Measurements from ENCODE around the gene KRT33B. TPM values are rescaled to one million over a fixed set of nuclear protein-coding genes. Genes with fewer than 3 reads are reported as not detected.

Gene KRT33B
- total and polyA plus RNA-seq, 2 donors (not counting 1 experiment from before 2014, with no cell fraction given), result not detected

GRCh38 chr17:41343029-41343428 is 26.6 kb downstream of the KRT33B start:
- peaks cover 10% of the 10 kb centered on the region for H3K27me3 ChIP-seq (ENCODE audit: control insufficient read depth, insufficient read depth, low read length)
- TF ChIP-seq, protein P1, sequence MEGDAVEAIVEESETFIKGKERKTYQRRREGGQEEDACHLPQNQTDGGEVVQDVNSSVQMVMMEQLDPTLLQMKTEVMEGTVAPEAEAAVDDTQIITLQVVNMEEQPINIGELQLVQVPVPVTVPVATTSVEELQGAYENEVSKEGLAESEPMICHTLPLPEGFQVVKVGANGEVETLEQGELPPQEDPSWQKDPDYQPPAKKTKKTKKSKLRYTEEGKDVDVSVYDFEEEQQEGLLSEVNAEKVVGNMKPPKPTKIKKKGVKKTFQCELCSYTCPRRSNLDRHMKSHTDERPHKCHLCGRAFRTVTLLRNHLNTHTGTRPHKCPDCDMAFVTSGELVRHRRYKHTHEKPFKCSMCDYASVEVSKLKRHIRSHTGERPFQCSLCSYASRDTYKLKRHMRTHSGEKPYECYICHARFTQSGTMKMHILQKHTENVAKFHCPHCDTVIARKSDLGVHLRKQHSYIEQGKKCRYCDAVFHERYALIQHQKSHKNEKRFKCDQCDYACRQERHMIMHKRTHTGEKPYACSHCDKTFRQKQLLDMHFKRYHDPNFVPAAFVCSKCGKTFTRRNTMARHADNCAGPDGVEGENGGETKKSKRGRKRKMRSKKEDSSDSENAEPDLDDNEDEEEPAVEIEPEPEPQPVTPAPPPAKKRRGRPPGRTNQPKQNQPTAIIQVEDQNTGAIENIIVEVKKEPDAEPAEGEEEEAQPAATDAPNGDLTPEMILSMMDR (conservative IDR thresholded peaks at IDR 0.05 in 1 of 2, IDR thresholded peaks at IDR 0.05 in 1 of 2; ENCODE audit: low read depth in 1 of 2, low read length in 2 of 2), result no peak
- H3K4me1 ChIP-seq (ENCODE audit: control insufficient read depth, extremely low read depth, insufficient read depth, low read length), result no peaks in the 10 kb centered on the region
- H3K9me3 ChIP-seq (ENCODE audit: control insufficient read depth, insufficient read depth, low read depth, low read length), result no peaks in the 10 kb centered on the region
- no peaks in the 10 kb centered on the region for H3K79me2 ChIP-seq (ENCODE audit: control insufficient read depth, insufficient read depth, low read length)
- H3K36me3 ChIP-seq (ENCODE audit: control insufficient read depth, insufficient read depth, low read length), result no peaks in the 10 kb centered on the region
- no peak overlapping the region for H3K27ac ChIP-seq (ENCODE audit: insufficient read depth, low read length)
- H2AFZ ChIP-seq (ENCODE audit: low read length), result no peak overlapping the region
- H3K4me3 ChIP-seq (replicated peaks in 1 of 4; ENCODE audit: control extremely low read depth in 1 of 4, insufficient read depth in 1 of 4, low read depth in 3 of 4, low read length in 4 of 4), result no peak overlapping the region
- H3K9ac ChIP-seq (ENCODE audit: insufficient read depth, low read length), result no peak overlapping the region
- no peaks in the 10 kb centered on the region for H4K20me1 ChIP-seq (ENCODE audit: control insufficient read depth, extremely low read depth, insufficient read depth, low read length)
- DNase-seq (ENCODE audit: low read depth in 2 of 2), result no peak
- H3K4me2 ChIP-seq (ENCODE audit: extremely low read depth, insufficient read depth, low read length), result no peak overlapping the region

GRCh38 chr17:41340934-41341861 is 28.4 kb downstream of the KRT33B start:
- Histone ChIP-seq H3K4me3 (replicated peaks in 1 of 4; ENCODE audit: control extremely low read depth in 1 of 4, insufficient read depth in 1 of 4, low read depth in 3 of 4, low read length in 4 of 4) (no peak overlapping the region), H4K20me1 (ENCODE audit: control insufficient read depth, extremely low read depth, insufficient read depth, low read length) (no peaks in the 10 kb centered on the region), H3K36me3 (ENCODE audit: control insufficient read depth, insufficient read depth, low read length) (no peaks in the 10 kb centered on the region), H3K79me2 (ENCODE audit: control insufficient read depth, insufficient read depth, low read length) (no peaks in the 10 kb centered on the region), H3K27ac (ENCODE audit: insufficient read depth, low read length) (no peak overlapping the region), H3K27me3 (ENCODE audit: control insufficient read depth, insufficient read depth, low read length) (peaks cover 11% of the 10 kb centered on the region), H3K9ac (ENCODE audit: insufficient read depth, low read length) (no peak overlapping the region), H3K4me1 (ENCODE audit: control insufficient read depth, extremely low read depth, insufficient read depth, low read length) (no peaks in the 10 kb centered on the region), H3K4me2 (ENCODE audit: extremely low read depth, insufficient read depth, low read length) (no peak overlapping the region), H2AFZ (ENCODE audit: low read length) (no peak overlapping the region), H3K9me3 (ENCODE audit: control insufficient read depth, insufficient read depth, low read depth, low read length) (no peaks in the 10 kb centered on the region)
- no peak for DNase-seq (ENCODE audit: low read depth in 2 of 2)
- TF ChIP-seq EZH2 (IDR thresholded peaks at IDR 0.05; ENCODE audit: low read length, missing control alignments), result no peak
- TF ChIP-seq, protein P1 (conservative IDR thresholded peaks at IDR 0.05 in 1 of 2, IDR thresholded peaks at IDR 0.05 in 1 of 2; ENCODE audit: low read depth in 1 of 2, low read length in 2 of 2), result no peak

GRCh38 chr17:41340494-41340893 is 29.1 kb downstream of the KRT33B start:
- no peaks in the 10 kb centered on the region for H3K36me3 ChIP-seq (ENCODE audit: control insufficient read depth, insufficient read depth, low read length)
- TF ChIP-seq, protein P1 (conservative IDR thresholded peaks at IDR 0.05 in 1 of 2, IDR thresholded peaks at IDR 0.05 in 1 of 2; ENCODE audit: low read depth in 1 of 2, low read length in 2 of 2), result no peak
- TF ChIP-seq EZH2 (IDR thresholded peaks at IDR 0.05; ENCODE audit: low read length, missing control alignments), result no peak
- no peak overlapping the region for H3K9ac ChIP-seq (ENCODE audit: insufficient read depth, low read length)
- H3K79me2 ChIP-seq (ENCODE audit: control insufficient read depth, insufficient read depth, low read length), result no peaks in the 10 kb centered on the region
- peaks cover 13% of the 10 kb centered on the region for H3K27me3 ChIP-seq (ENCODE audit: control insufficient read depth, insufficient read depth, low read length)
- no peaks in the 10 kb centered on the region for H3K9me3 ChIP-seq (ENCODE audit: control insufficient read depth, insufficient read depth, low read depth, low read length)
- H3K4me1 ChIP-seq (ENCODE audit: control insufficient read depth, extremely low read depth, insufficient read depth, low read length), result no peaks in the 10 kb centered on the region
- no peak overlapping the region for H3K27ac ChIP-seq (ENCODE audit: insufficient read depth, low read length)
- H4K20me1 ChIP-seq (ENCODE audit: control insufficient read depth, extremely low read depth, insufficient read depth, low read length), result no peaks in the 10 kb centered on the region
- H3K4me3 ChIP-seq (replicated peaks in 1 of 4; ENCODE audit: control extremely low read depth in 1 of 4, insufficient read depth in 1 of 4, low read depth in 3 of 4, low read length in 4 of 4), result no peak overlapping the region
- no peak overlapping the region for H3K4me2 ChIP-seq (ENCODE audit: extremely low read depth, insufficient read depth, low read length)
- no peak overlapping the region for H2AFZ ChIP-seq (ENCODE audit: low read length)
- no peak for DNase-seq (ENCODE audit: low read depth in 2 of 2)
